ENCODE measurements around the gene PAPSS1.
"Not testable (repeated sequence)": the region's sequence is repeated elsewhere in the genome, so short reads cannot be mapped to it uniquely, and the experiment has no call there.

PAPSS1 gene

GRCh38 chr4:107726131-107726925 is 6.3 kb upstream of the PAPSS1 start:
- not testable (repeated sequence) for DNase-seq (ENCODE audit: low read depth in 3 of 3)

- no peak for DNase-seq (ENCODE audit: low read depth in 3 of 3)
Measured at GRCh38 chr4:107725281-107725859, 5.3 kb upstream of the PAPSS1 start.

DNA sequence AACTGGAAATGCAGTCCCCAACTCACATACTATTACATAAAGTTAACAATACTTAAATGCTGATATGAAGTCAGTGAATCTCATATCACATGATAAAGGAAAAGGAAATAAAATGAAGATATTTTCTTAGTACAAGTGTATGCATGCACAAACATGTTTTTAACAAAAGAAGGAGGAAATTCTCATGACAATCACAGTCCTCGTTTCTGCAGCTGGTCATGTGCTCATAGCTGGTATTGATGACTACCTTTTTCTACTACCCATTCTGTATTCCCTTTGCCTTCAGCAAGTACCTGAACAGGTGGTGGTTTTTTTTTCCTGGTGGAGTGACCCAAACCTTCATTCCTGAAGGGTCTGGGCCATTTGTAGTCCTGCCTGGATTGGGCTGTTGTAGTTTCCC is 3.3 kb upstream of the PAPSS1 start:
- not testable (repeated sequence) for DNase-seq (ENCODE audit: low read depth in 3 of 3)

GRCh38 chr4:107721436-107722100 is 1.5 kb upstream of the PAPSS1 start:
- DNase-seq (ENCODE audit: low read depth in 3 of 3): peak; percentile 13 to 50 (median 22)

GRCh38 chr4:107719207-107719921 is 670 bp downstream of the PAPSS1 start:
- no peak for DNase-seq (ENCODE audit: low read depth in 3 of 3)

- DNase-seq (ENCODE audit: low read depth in 3 of 3): no peak
Measured at GRCh38 chr4:107718351-107718965, 1.6 kb downstream of the PAPSS1 start.

GRCh38 chr4:107714256-107714655 is 5.8 kb downstream of the PAPSS1 start:
- DNase-seq (ENCODE audit: low read depth in 3 of 3): no peak

DNA sequence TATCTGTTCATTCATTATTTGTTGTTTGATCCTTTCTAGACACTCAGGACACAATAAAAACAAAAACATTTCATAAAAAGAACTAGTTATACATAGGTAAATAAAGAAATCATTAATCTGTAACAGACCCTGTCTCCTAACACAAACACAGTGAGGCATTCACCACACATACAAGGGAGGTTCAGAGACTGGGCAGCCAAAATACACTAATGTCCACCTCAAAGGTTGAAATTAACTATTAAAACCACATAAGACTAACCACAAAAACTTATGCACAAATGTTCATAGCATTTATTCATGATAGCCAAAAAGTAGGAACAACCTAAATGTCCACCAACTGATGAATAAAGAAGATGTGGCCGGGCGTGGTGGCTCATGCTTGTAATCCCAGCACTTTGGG is 7.8 kb downstream of the PAPSS1 start:
- no peak for DNase-seq (ENCODE audit: low read depth in 3 of 3)

- no peak for DNase-seq (ENCODE audit: low read depth in 3 of 3)
Measured at GRCh38 chr4:107711831-107712230, 8.2 kb downstream of the PAPSS1 start.

- no peak for DNase-seq (ENCODE audit: low read depth in 3 of 3)
Measured at GRCh38 chr4:107710493-107711459, 9.3 kb downstream of the PAPSS1 start.

DNA sequence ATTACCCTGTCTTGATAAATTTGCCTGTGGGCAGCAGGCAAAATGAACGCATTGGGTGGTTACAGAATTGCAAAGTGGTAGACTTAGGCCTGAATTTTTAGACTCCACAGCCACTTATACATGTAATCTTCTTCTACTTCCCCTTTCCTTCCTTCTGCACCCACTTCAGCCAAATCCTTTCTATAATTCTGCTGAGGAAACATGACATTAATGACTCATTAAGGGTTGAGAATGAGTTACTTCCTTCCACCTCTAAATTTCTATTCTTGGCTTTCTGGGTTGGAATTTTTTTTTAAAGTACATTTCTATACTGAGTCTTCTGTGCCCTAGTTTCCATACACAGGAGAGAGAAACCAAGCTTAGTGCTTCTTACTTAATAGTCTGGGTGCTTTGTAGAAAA is 10.1 kb downstream of the PAPSS1 start:
- no peak for DNase-seq (ENCODE audit: low read depth in 3 of 3)

DNA sequence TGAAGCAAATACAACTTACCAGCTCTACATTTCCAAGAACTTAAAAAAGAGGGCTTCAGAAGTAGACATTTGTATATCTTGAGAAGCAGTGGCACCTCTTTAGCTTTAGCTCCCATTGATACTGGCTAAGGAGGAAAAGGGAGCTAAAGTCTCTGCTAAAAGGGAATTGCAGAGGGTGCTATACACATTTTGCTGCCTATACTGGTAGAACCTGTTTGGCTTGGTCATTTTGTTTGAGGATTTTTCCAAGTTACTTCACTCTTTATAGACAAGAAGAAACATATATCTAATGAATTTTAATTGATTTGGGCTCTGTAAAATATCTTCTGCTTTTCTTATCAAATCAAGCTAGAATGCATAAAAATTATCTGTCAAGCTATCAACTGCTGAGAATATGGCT is 11.8 kb downstream of the PAPSS1 start:
- no peak for DNase-seq (ENCODE audit: low read depth in 3 of 3)

- DNase-seq (ENCODE audit: low read depth in 3 of 3): no peak
Measured at GRCh38 chr4:107705742-107706556, 14.1 kb downstream of the PAPSS1 start.

DNA sequence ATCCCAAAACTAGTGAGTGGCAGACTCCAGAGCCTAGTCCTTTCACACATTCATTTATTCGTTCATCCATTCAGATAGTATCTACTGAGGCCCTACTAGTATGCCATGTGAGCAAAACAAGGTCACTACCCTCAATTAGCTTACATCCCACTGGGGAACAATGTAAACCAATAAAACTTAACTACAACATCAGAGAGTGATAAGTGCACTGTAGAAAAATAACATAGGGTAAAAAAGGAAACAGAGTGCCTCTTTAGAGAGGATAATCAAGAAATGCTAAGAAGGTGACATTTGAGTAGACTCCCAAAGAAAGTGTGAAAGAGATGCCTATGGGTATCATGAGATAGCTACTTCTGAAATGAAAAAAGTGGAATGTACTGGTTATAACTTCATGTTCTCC is 18.5 kb downstream of the PAPSS1 start:
- no peak for DNase-seq (ENCODE audit: low read depth in 3 of 3)

- no peak for DNase-seq (ENCODE audit: low read depth in 3 of 3)
Measured at GRCh38 chr4:107699466-107700206, 20.4 kb downstream of the PAPSS1 start.

DNA sequence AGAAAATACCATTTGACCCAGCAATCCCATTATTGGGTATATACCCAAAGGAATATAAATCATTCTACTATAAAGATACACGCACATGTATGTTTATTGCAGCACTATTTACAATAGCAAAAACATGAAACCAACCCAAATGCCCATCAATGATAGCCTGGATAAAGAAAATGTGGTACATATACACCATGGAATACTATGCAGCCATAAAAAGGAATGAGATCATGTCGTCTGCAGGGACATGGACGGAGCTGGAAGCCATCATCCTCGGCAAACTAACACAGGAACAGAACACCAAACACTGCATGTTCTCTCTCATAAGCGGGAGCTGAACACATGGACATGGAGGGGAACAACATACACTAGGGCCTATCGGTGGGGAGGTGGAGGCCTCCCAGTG is 23.8 kb downstream of the PAPSS1 start:
- DNase-seq (ENCODE audit: low read depth in 3 of 3): not testable (repeated sequence)

DNA sequence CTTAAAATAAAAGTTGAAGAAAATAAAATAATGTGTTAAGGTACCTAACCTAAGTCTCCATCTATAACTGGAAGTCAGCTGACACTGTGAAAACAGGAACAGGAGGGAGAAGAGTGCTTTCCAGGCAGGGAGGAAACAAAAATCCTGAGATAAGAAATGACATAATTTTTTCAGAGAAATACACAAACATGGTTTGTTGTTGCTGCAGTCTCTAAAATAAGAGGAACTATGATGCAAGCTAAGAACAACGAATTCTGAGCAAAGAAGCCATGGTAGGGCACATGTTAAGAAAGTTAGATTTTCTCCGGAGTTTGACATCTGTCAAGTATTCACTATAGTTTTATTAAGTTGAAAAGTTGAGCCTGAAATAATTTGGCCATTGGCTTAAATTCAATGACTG is 26.9 kb downstream of the PAPSS1 start:
- no peak for DNase-seq (ENCODE audit: low read depth in 3 of 3)

GRCh38 chr4:107692202-107692601 is 27.8 kb downstream of the PAPSS1 start:
- DNase-seq (ENCODE audit: low read depth in 3 of 3): no peak

DNA sequence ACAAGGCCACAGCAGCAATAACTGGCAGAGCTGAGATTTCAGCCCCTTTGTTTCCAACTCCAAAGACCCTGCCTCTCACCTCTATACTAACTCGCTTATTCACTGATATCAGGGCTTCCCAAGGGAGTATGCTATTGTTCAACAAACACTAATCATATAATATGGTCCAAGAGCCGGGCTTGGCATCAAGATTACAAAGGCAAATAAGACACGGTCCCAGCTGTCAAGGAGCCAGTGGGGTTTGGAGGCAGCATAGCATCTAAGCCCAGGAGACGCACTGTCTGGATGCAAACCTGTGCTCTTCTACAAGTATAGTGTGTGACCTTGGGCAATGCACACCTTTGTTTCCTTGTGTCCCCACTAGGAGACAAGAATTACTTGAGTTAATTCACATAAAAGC is 28.7 kb downstream of the PAPSS1 start:
- no peak for DNase-seq (ENCODE audit: low read depth in 3 of 3)
